Esophagus muscularis mucosa (tissue), 4 donors: Measurements from ENCODE around the gene CAD. TPM values are rescaled to one million over a fixed set of nuclear protein-coding genes. Genes with fewer than 3 reads are reported as not detected.

Experiments used
- DNase-seq: peaks from one replicate; pipeline ENCODE4 v3.0.0-alpha.2; 2017; ENCODE audit errors: extremely low spot score
- H3K27ac ChIP-seq, 4 donors: fragments of 200-600 bp; sonication (generic); replicated peaks in 1 of 4; 1 replicate in 3 of 4; 2 replicates in 1 of 4; pipeline ENCODE4 v1.5.1; 2016 to 2019; ENCODE audit warnings: mild to moderate bottlenecking in 1 of 4
- H3K27me3 ChIP-seq, 4 donors: fragments of 200-600 bp; sonication (generic); one replicate each; pipeline versions ENCODE4 v1.5.1 to v1.6.0; 2016 to 2019
- H3K36me3 ChIP-seq, 4 donors: fragments of 200-600 bp; sonication (generic); one replicate each; pipeline ENCODE4 v1.5.1; 2016 to 2019
- H3K4me1 ChIP-seq, 4 donors: fragments of 200-600 bp; sonication (generic); one replicate each; pipeline ENCODE4 v1.5.1; 2016 to 2019
- H3K4me3 ChIP-seq, 4 donors: fragments of 200-600 bp; sonication (generic); 1 replicate in 2 of 4; 2 replicates in 2 of 4; pipeline ENCODE4 v1.5.1; 2016 to 2019; ENCODE audit warnings: mild to moderate bottlenecking in 4 of 4, moderate library complexity in 1 of 4
- H3K9me3 ChIP-seq, 4 donors: fragments of 200-600 bp; sonication (generic); 1 replicate in 3 of 4; 2 replicates in 1 of 4; pipeline ENCODE4 v1.5.1; 2016 to 2019
- CTCF ChIP-seq, 3 experiments: fragments of 200-600 bp in 2 of 3; fragments of 450-650 bp in 1 of 3; sonication (generic) in 2 of 3; IDR thresholded peaks; one replicate each; pipeline ENCODE4 v1.5.1; 2017 to 2019; ENCODE audit warnings: antibody characterized with exemption in 3 of 3, mild to moderate bottlenecking in 2 of 3, moderate library complexity in 1 of 3
- EP300 ChIP-seq: sonication (generic); formaldehyde crosslinking; IDR thresholded peaks from one replicate; pipeline ENCODE4 v1.6.1; 2017; ENCODE audit warnings: antibody characterized with exemption
- POLR2A ChIP-seq: fragments of 450-650 bp; IDR thresholded peaks from one replicate; pipeline ENCODE4 v1.6.1; 2017; ENCODE audit warnings: antibody characterized with exemption, moderate library complexity, mild to moderate bottlenecking, low read depth
- POLR2AphosphoS5 ChIP-seq, 2 donors: sonication (generic); formaldehyde crosslinking; IDR thresholded peaks; one replicate each; pipeline ENCODE4 v1.6.1; 2017; ENCODE audit warnings: antibody characterized with exemption in 2 of 2
- WGBS: methylation state at CpG from one replicate; pipeline ENCODE4 v1.1.5; 2018; 5-methylcytosine and 5-hydroxymethylcytosine counted together
- intact Hi-C: fragments of 100-400 bp; cut with DNase I; formaldehyde crosslinking; loops from one replicate; pipeline ENCODE4 v1.15.1; 2023
- total RNA-seq, 4 donors: library from RNA; depleted of rRNA; stranded (reverse); fragments of >200 nt; gene quantifications; one replicate each; pipeline versions ENCODE4 v1.1.0 to v1.2.1, GENCODE V29; 2016

Gene CAD
- total RNA-seq: 10 to 100 TPM; 12.4 to 28.3 (median 16.6) TPM

- H3K36me3 ChIP-seq: peaks cover 0 to 50% (median 24%) of the 10 kb centered on the region in 4 donors
- WGBS: under 1% methylated on average over 44 of the region's 72 CpGs
- peak within 1 kb of the TSS; percentile 70 to 77 (median 72) for H3K27ac ChIP-seq
- H3K4me3 ChIP-seq: peak within 1 kb of the TSS; percentile 55 to 72 (median 72)
- DNase-seq: peak; percentile 94
- no peaks in the 10 kb centered on the region for H3K9me3 ChIP-seq
- no peaks in the 10 kb centered on the region for H3K27me3 ChIP-seq
- H3K4me1 ChIP-seq: peaks cover 25 to 42% (median 29%) of the 10 kb centered on the region in 4 donors
- intact Hi-C loops: loop anchor here (10.0 kb wide), 1 partner anchor 157 kb away; the partner anchor contains the start of genes EIF2B4 and SNX17
- TF ChIP-seq EP300: no peak
- TF ChIP-seq CTCF (IDR thresholded peaks at IDR 0.05): peak; percentile 19 to 40 (median 37)
- TF ChIP-seq POLR2AphosphoS5 (IDR thresholded peaks at IDR 0.05): peak; percentile 61 to 86
Measured at GRCh38 chr2:27217173-27218121, at the start of gene CAD. TSS of gene CAD (plus strand) at chr2:27217369. CDS start at chr2:27217552, 183 bp downstream.

GRCh38 chr2:27170581-27171337 lies 46.4 kb upstream of the CAD start:
- no peak for TF ChIP-seq CTCF (IDR thresholded peaks at IDR 0.05)
- no peak for TF ChIP-seq POLR2A
- TF ChIP-seq POLR2AphosphoS5 (IDR thresholded peaks at IDR 0.05): no peak
- TF ChIP-seq EP300: no peak
- no peak overlapping the region for H3K27ac ChIP-seq
- no peaks in the 10 kb centered on the region for H3K36me3 ChIP-seq
- no peak overlapping the region for H3K4me3 ChIP-seq
- H3K27me3 ChIP-seq: peaks cover 0 to 24% (median 3%) of the 10 kb centered on the region in 4 donors
- no peaks in the 10 kb centered on the region for H3K9me3 ChIP-seq
- intact Hi-C loops: no loop called here
- 74% methylated on average over 6 of the region's 6 CpGs for WGBS
- no peak for DNase-seq
- peaks cover 0 to 9% (median 6%) of the 10 kb centered on the region in 4 donors for H3K4me1 ChIP-seq

GRCh38 chr2:27171351-27171848 lies 45.8 kb upstream of the CAD start:
- DNase-seq: no peak
- no peaks in the 10 kb centered on the region for H3K9me3 ChIP-seq
- no peak overlapping the region for H3K4me3 ChIP-seq
- peaks cover 0 to 9% (median 6%) of the 10 kb centered on the region in 4 donors for H3K4me1 ChIP-seq
- no peak overlapping the region for H3K27ac ChIP-seq
- H3K27me3 ChIP-seq: peaks cover 0 to 30% (median 3%) of the 10 kb centered on the region in 4 donors
- TF ChIP-seq CTCF (IDR thresholded peaks at IDR 0.05) (no peak), POLR2AphosphoS5 (IDR thresholded peaks at IDR 0.05) (no peak), POLR2A (no peak), EP300 (no peak)
- WGBS: 77% methylated on average over 8 of the region's 8 CpGs
- no peaks in the 10 kb centered on the region for H3K36me3 ChIP-seq
- intact Hi-C loops: no loop called here

GRCh38 chr2:27174638-27175037 lies 42.5 kb upstream of the CAD start:
- 82% methylated on average over 6 of the region's 6 CpGs for WGBS
- TF ChIP-seq POLR2AphosphoS5 (IDR thresholded peaks at IDR 0.05): no peak
- TF ChIP-seq POLR2A: no peak
- no peak for TF ChIP-seq CTCF (IDR thresholded peaks at IDR 0.05)
- TF ChIP-seq EP300: no peak
- Histone ChIP-seq H3K27me3 (peaks cover 0 to 37% (median 3%) of the 10 kb centered on the region in 4 donors), H3K9me3 (no peaks in the 10 kb centered on the region), H3K4me1 (peaks cover 0 to 8% (median 6%) of the 10 kb centered on the region in 4 donors), H3K4me3 (no peak overlapping the region), H3K36me3 (no peaks in the 10 kb centered on the region), H3K27ac (no peak overlapping the region)
- no peak for DNase-seq
- intact Hi-C loops: no loop called here
